RWPE2 (cell line): ENCODE data around the gene PTPRT.

Source experiments
- ATAC-seq: fragments of 200-7000 bp; cut with Tn5 transposase; 3 replicates; pipeline ENCODE4 v1.9.1; 2021; ENCODE audit warnings: low read depth
- DNase-seq: peaks from one replicate; pipeline ENCODE4 v3.0.0-alpha.2; 2020; ENCODE audit warnings: low spot score
- H3K27ac ChIP-seq: fragments of 450-650 bp; 2 replicates; pipeline ENCODE4 v1.5.1; 2017; ENCODE audit warnings: mild to moderate bottlenecking; ENCODE audit not compliant: poor library complexity, severe bottlenecking
- H3K27me3 ChIP-seq: fragments of 250-450 bp; sonication (Bioruptor Pico); 2 replicates; pipeline ENCODE4 v1.5.1; 2021; ENCODE audit warnings: mild to moderate bottlenecking, moderate library complexity; ENCODE audit not compliant: insufficient read depth, poor library complexity, severe bottlenecking
- H3K36me3 ChIP-seq: fragments of 250-450 bp; sonication (Bioruptor Pico); 2 replicates; pipeline ENCODE4 v1.5.1; 2020; ENCODE audit warnings: low read depth, mild to moderate bottlenecking, moderate library complexity
- H3K4me1 ChIP-seq: fragments of 250-450 bp; sonication (Bioruptor Pico); 2 replicates; pipeline ENCODE4 v1.5.1; 2021; ENCODE audit warnings: mild to moderate bottlenecking, moderate library complexity; ENCODE audit not compliant: insufficient read depth, poor library complexity, severe bottlenecking
- H3K4me3 ChIP-seq: fragments of 250-450 bp; sonication (Bioruptor Pico); 2 replicates; pipeline ENCODE4 v1.5.1; 2021; ENCODE audit warnings: mild to moderate bottlenecking, moderate library complexity; ENCODE audit not compliant: severe bottlenecking
- H3K9me3 ChIP-seq: fragments of 250-450 bp; sonication (Bioruptor Pico); 2 replicates; pipeline ENCODE4 v1.5.1; 2021; ENCODE audit warnings: mild to moderate bottlenecking, moderate library complexity; ENCODE audit not compliant: severe bottlenecking
- TF ChIP-seq, protein P1 (sequence below): fragments of 450-650 bp; IDR thresholded peaks from one replicate; pipeline ENCODE4 v1.5.1; 2017; ENCODE audit warnings: mild to moderate bottlenecking, moderate library complexity; ENCODE audit not compliant: poor library complexity, severe bottlenecking

PTPRT gene

DNA sequence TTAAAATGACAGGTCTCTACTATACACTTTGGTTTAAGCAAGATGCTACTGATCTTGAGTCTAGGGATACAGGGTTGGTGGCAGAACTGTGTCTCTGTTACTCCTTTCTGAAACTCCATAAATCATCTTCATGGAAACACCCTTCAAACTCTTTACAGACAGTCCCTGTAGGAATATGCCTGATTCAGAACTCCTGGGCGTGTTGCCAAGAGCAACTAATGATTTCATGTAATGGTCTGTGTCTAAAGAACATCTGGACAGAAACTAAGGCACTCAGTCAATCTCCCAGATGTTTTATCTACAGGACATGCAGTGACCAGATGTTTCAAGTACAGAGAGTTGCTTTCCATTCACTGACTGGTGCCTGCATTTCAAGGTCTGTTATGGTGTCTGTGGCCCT, 1107.1 kb downstream of the PTPRT start:
- DNase-seq (no peak), ATAC-seq (peak; percentile 79)
- H3K27ac ChIP-seq: no peak overlapping the region
- no peaks in the 10 kb centered on the region for H3K4me1 ChIP-seq
- H3K27me3 ChIP-seq: no peaks in the 10 kb centered on the region
- H3K9me3 ChIP-seq: no peaks in the 10 kb centered on the region
- no peak overlapping the region for H3K4me3 ChIP-seq
- H3K36me3 ChIP-seq: no peaks in the 10 kb centered on the region
- TF ChIP-seq, protein P1, sequence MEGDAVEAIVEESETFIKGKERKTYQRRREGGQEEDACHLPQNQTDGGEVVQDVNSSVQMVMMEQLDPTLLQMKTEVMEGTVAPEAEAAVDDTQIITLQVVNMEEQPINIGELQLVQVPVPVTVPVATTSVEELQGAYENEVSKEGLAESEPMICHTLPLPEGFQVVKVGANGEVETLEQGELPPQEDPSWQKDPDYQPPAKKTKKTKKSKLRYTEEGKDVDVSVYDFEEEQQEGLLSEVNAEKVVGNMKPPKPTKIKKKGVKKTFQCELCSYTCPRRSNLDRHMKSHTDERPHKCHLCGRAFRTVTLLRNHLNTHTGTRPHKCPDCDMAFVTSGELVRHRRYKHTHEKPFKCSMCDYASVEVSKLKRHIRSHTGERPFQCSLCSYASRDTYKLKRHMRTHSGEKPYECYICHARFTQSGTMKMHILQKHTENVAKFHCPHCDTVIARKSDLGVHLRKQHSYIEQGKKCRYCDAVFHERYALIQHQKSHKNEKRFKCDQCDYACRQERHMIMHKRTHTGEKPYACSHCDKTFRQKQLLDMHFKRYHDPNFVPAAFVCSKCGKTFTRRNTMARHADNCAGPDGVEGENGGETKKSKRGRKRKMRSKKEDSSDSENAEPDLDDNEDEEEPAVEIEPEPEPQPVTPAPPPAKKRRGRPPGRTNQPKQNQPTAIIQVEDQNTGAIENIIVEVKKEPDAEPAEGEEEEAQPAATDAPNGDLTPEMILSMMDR: no peak

DNA sequence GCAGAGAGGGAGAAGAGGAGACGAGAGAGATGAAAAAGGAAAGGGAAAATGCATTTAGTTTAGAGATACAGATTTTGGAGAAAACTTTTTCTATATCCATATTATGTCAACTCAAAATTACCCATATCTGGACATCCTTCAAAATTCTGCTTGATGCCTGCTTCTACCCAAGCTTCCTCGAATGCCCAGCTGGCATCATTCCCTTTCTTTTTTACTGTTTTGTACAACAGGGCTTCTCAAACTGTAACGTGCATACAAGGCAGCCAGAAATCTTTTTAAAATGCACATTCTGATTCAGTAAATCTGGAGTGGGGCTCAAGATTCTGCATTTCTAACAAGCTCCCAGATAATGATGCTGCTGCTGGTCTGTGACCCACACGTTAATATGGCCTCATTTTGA, 1108.8 kb downstream of the PTPRT start:
- Histone ChIP-seq H3K4me3 (no peak overlapping the region), H3K27me3 (no peaks in the 10 kb centered on the region), H3K9me3 (no peaks in the 10 kb centered on the region), H3K4me1 (no peaks in the 10 kb centered on the region), H3K36me3 (no peaks in the 10 kb centered on the region), H3K27ac (no peak overlapping the region)
- TF ChIP-seq, protein P1: no peak
- ATAC-seq: no peak
- DNase-seq: no peak

DNA sequence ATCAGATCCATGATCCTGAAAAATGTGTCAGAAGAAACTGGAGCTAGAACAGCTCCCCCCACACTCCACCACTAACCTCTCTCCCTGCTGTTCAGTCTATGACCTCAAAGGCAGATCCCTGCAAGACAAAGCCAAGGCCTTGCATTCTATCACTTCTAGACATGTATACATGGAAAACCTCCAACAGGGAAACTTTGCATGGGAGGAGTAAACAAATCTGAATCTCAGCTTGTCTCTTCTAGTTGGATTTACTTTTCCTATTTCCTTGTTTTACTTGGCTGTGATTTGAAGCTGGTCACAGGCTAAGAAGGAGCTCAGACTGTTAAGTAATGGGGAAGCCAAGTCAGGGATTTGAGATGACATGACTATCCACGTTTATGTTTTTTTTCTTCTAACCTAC, 1114.8 kb downstream of the PTPRT start:
- no peak for ATAC-seq

DNA sequence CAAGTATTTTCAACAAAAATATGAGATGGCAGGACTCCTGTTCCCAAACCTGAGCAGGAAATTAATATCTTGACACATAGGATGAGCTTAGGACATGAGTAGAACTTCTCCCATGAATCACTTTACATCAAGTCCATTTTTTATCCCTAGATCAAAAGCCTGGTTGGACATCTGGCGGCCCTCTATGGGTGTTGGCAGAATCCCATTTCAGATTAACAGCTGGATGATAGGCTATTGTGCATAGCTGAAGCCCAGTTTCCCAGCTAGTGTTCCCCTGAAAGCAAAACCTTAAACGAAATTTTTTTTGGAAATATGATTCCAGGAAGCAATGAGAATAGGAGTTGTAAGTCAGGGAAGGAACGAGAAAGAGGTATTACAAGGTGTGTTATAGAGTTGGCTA, 1122.1 kb downstream of the PTPRT start:
- H3K4me3 ChIP-seq: no peak overlapping the region
- H3K27ac ChIP-seq: no peak overlapping the region
- TF ChIP-seq, protein P1: no peak
- ATAC-seq (no peak), DNase-seq (no peak)
- no peaks in the 10 kb centered on the region for H3K27me3 ChIP-seq
- H3K9me3 ChIP-seq: peaks cover 5% of the 10 kb centered on the region
- H3K4me1 ChIP-seq: no peaks in the 10 kb centered on the region
- no peaks in the 10 kb centered on the region for H3K36me3 ChIP-seq

More for the DNA sequence above, 1114.8 kb downstream of the PTPRT start:
- Histone ChIP-seq H3K4me1 (no peaks in the 10 kb centered on the region), H3K9me3 (no peaks in the 10 kb centered on the region), H3K4me3 (no peak overlapping the region), H3K27ac (no peak overlapping the region), H3K27me3 (no peaks in the 10 kb centered on the region), H3K36me3 (no peaks in the 10 kb centered on the region)
- TF ChIP-seq, protein P1: no peak
- DNase-seq: no peak

DNA sequence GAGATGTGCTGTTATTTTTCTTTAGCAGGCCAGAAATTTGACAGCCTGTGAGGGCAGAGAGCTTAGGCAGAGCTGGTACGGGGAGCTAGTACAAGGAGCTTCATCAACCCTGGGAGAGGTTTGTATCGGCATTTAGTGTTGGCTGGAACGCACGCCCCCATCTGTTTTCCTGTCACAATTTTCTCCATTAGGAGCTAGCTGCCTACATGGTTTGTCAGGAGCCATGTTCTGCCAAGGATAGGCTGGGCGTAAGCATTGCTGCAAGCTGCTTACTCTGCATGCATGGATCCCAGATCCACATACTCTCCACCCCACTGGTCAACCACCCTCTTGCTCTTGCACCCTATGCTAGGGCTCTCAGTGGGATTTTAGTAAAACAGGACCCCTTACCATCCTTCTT, 1122.5 kb downstream of the PTPRT start:
- no peak for ATAC-seq

More for the DNA sequence above, 1122.5 kb downstream of the PTPRT start:
- Histone ChIP-seq H3K36me3 (no peaks in the 10 kb centered on the region), H3K27me3 (no peaks in the 10 kb centered on the region), H3K4me3 (no peak overlapping the region), H3K9me3 (peaks cover 5% of the 10 kb centered on the region), H3K4me1 (no peaks in the 10 kb centered on the region), H3K27ac (no peak overlapping the region)
- TF ChIP-seq, protein P1: no peak
- no peak for DNase-seq
